GM18951 (cell line): ENCODE data around the gene OR13J1.

ENCODE experiments used
- POLR2A ChIP-seq: IDR thresholded peaks from 4 replicates; pipeline ENCODE4 v1.6.1; 2011; ENCODE audit warnings: mild to moderate bottlenecking; ENCODE audit not compliant: insufficient read length, insufficient read depth; ENCODE audit errors: extremely low read depth
- in situ Hi-C: fragments of 300-500 bp; cut with MboI; formaldehyde crosslinking; loops from one replicate; pipeline ENCODE4 v1.12.0; 2022; ENCODE audit warnings: low sequenced_read_pairs, mixed read lengths, inconsistent platforms; ENCODE audit not compliant: unreplicated experiment

Gene OR13J1

DNA sequence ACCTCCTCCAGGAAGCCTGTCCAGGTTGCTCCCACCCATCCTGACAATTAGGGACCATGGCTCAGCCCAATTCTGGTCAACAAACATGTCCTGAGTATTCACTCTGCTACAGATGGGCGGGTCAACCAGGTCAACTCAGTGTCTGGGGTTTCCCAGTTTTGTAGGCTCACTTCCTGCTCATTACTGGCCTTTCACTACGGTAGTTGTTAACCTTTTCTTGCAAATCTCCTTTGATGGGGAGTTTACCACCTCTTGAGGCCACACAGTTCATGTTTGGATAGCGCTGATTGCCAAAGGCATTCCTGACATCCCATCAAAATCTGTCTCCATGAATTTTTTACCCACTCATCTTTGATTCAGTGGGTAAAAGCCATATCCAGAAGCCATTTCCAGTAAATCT, 27.4 kb downstream of the OR13J1 start:
- in situ Hi-C loops, result no loop called here
- TF ChIP-seq POLR2A, result no peak

DNA sequence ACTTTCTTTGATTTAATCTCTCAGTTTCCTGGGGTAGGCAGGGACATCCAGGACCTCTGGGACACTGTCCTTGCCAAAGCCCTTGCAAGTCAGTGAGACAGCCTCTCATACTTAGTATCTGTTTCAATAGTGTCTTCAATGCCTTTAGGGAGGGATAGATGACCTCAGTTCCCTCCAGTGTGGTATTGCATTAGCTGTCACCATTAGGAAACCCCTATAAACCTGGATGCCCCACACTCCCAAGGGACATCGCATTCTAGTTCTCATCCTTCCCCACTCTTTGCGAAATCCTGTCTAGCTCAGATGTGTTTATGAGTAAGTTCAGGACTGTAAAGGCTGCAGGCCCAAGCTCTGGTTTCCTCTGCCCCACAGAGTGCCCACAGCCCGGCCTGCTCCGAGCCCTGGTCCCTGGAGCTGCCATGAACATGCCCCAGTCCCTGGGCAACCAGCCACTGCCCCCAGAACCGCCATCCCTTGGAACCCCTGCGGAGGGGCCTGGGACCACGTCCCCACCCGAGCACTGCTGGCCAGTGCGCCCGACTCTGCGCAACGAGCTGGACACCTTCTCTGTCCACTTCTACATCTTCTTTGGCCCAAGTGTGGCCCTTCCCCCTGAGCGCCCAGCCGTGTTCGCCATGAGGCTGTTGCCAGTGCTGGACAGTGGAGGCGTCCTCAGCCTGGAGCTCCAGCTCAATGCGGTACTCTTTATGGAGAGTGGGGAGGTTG, 28.0 kb downstream of the OR13J1 start:
- TF ChIP-seq POLR2A, result no peak
- in situ Hi-C loops, result no loop called here

DNA sequence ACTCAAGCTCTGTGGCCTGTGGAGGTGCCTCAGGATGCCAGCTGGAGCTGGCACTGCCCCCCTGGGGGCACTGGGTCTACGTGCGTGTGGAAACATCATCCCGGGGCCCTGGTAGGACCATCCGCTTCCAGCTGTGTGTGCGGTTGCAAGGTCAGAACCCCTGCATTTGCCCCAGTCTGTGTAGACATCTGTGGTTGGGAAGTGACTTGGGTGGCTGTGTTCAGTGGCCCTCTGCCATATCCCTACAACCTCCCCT, 28.6 kb downstream of the OR13J1 start:
- in situ Hi-C loops, result no loop called here
- TF ChIP-seq POLR2A, result no peak

DNA sequence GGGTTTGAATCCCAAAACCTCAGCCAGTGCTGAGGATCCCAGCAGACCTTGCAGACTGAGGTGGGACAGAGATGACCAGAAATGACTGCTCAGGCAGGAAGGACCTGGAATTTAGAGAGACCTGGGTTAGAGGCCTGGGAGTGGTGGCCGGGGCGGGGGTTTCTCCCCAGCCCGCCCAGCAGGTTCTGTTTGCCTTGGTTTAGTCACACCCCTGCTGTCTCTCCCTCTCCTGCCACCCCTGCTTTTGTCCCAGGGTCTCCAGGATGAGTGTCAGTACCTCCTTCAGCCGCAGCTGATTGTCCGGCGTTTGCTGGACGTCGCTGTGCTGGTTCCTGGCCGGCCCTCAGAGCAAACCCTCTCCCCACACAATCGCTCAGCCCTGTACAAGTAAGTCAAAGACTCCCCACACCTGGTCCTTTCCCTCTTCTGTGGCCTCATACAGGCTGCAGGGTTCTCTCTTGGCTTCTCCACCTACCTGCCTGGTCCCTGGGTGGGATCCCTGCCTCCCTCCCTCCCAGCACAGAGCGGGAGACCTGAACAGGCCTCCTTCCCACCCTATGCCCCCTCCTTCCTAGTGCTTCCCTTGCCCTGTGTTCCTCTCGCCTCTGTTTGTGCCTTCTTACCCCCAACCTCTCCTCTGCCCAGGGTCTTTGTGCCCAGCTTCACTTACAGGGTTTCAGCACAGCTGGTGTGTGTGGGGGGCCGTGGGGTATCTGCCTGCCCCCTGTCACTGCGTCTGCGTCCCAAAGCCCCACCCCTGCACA, 29.1 kb downstream of the OR13J1 start:
- TF ChIP-seq POLR2A, result no peak
- in situ Hi-C loops, result no loop called here

DNA sequence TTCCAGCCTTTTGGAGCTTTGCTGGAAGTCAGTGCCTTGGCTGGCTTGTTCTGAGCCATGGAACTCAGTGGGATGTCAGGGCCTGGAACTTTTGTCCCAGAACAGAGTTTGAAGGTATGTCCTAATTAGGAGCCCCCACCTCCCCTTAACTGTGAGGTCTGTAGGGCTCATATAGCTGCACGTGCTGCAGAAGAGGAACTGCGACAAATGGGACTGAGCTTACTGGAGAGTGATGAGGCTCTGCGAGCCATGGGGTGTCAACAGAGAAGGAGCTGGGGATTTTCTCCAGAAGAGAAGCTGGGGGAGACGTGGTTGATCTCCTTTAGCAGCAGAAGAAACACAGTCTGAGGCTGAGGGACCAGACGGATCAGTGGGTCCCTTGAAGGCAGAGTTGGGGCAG, 30.3 kb downstream of the OR13J1 start:
- in situ Hi-C loops, result no loop called here
- TF ChIP-seq POLR2A, result no peak

DNA sequence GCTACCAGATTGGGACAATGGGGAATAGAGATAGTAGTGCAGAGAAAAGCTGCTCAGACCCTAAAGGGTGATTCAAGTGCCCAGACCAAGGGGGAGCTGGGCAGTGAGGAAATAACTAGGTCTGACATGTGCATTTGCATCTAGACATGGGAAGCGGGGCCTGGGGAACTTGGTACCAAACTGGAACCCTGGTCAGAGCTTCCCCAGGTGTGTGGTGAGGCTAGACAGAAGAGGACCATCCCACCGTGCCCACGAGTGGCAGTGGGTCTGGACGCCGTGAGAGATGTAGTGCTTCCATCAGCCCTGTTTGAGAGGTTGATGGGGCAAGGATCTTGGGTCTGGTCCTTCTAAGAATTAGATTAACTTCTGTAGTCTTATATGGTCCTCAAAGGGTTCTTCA, 33.6 kb downstream of the OR13J1 start:
- in situ Hi-C loops, result no loop called here
- no peak for TF ChIP-seq POLR2A

DNA sequence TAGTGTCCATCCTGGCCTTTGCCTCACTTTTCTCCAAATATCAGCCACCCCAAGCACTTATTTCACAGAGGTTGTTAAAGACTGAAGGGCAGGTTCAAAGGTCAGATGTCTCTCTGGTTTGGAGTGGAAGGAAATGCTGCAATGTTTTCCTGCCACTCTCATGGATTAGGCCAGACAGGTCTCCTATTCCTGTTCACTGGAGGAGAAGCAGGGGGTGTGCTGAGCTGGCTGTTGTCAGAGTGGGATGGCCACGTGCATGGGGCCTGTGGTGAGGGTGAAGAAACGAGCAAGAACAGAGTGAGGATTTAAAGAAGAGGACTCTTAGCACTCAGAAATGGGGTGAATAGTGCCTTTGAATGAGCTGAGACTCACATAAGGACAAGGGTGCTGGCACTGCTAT, 34.4 kb downstream of the OR13J1 start:
- no peak for TF ChIP-seq POLR2A

DNA sequence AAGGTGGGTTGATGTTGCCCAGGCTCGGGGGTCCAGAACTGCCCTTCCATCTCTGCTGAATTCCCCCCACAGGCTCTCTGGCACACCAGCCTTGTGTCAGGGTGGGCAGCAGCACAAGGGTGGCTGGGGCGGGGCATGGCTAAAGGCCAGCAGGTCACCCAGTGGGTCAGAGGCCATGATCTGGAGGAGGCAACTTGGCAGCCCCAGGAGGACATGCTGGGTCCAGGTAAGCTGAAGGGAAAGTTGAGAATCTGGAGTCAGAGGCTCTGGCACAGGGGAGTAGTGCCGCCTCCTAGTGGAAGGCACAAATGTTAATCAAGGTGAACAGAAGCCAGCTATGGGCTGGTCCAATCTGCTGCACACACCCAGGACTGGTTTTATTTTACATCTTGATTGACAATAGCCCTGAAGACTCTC, 35.0 kb downstream of the OR13J1 start:
- in situ Hi-C loops, result no loop called here
- no peak for TF ChIP-seq POLR2A

More for the DNA sequence above, 34.4 kb downstream of the OR13J1 start:
- in situ Hi-C loops, result no loop called here

DNA sequence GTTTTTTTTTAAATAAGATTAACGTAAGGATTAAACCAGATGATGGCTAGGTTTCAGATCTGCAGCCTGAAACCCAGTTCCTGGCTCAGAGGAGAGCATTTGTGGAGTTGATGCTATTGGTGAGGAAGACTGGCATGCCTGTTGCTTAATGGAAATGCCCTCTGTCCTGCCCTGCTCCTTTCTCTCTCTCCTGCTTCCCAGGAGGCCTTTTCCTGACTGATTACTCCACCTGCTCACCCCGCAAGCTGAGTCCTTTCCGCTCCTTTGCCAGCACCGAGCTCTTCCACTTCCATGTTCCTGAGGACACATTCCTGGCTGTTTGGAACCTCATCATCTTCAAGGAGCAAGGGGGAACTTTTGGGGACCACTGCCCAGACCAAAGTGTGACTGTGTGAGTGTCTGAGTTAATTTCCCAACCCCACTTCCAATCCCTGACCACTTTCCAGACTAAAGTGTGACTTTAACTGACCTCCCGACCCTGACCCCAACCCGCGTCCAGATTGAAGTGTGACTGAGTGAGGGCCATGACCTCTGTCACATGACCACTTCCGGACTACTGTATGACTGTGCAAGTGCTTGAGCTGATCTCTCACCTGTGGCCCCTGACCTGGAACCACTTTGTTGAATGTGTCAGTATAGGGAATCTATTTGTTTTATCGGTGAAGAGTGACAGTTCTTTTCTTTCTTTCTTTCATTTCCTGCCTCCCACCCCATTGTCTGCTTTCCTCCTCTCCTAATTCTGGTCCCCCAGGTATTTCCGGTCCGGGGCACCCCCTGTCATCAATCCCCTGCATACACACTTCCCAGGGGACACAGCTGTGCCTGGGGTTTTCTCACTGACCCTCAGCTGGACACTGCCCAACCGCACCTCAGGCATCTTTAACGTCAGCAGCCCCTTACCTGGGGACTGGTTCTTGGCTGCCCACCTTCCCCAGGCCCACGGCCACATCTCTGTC, 35.7 kb downstream of the OR13J1 start:
- no peak for TF ChIP-seq POLR2A
- in situ Hi-C loops, result no loop called here

DNA sequence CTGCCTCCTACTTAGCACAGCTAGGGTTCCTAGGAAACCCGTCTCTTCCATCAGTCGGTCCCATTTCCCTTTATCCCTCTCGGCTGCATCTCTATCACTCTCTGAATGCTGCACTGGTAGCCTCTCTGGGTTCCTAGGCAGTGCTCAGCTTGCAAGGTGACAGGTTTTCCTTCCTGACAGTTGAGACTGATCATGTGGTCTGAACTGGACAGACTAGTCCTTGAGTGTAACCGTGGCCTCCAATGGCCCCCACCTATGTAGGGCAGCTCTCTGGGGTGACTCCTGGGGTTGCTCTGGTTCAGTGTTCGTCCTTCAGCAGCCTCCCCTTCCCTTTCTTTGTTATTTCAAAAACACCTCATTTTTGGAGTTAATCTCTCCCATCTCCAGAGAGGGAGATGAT, 37.4 kb downstream of the OR13J1 start:
- in situ Hi-C loops, result no loop called here
- TF ChIP-seq POLR2A, result no peak

DNA sequence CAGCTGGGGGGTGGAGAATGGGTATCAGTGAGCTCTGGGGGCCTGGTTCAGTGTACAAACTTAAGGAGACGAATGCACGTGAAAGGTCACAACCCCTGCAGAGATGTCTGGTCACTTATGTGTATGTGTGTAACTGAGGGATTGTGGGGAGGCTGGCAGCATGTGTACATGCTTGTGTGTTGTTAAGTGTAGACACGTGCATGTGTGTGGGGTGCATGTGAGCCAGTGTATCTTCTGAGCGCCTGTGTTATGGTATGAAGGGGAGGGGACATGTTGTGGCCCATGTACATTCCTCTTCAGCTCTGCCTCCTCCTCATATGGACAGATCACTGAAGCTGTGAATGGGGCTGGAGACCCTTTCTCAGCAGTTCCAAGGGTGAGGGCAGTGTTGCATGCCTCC, 39.2 kb downstream of the OR13J1 start:
- no peak for TF ChIP-seq POLR2A
- in situ Hi-C loops, result no loop called here

DNA sequence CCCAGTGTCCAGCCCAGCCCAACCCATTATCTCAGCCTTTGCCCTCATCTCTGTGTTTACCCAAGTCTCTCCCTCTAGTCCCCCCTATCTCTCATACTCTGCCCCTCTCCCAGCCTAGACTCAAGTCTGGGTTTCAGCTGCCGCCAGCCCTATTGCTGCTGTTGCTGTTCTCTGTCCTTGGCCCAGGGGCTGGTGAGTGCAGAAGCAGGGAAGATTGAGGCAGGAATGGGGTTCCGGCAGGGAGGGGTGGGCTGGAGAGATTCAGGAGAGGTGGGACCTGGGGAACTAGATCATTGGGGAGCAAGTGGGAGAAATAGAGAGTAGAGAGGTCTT, 40.5 kb downstream of the OR13J1 start:
- in situ Hi-C loops, result no loop called here
- no peak for TF ChIP-seq POLR2A

DNA sequence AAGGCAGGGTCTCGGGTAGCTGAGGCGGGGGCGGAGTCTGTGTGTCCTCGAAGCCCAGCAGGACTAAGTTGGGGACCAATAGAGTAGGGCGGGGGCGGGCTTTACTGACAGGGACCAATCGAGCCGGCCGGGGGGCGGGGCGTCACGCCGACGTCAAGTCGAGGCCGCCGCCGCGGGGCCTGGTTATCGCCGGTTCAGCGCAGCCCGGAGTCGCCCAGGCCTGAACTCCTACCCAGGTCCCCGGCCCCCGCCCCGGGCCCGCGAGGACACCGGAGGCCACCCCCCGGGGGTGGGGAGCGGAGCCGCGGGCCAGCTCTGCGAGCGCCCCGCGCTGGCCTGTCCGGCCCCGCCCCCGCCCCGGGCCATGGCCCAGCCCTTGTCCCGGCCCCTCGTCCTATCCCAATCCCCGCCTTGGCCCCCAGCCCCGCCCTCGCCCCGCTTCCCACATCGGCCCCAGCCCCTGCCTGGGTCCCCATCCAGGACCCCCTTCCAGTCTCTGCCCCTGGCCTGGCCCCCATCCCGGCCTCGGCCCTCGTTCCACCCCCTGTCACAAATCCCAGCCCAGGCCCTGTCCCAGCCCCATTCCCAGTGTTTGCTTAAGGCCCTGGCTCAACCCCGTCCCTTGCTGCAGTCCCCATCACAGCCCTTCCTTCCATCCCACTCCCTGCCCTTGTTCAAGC, 41.0 kb downstream of the OR13J1 start, which contains the start of gene TMEM8B:
Gene TMEM8B (plus strand): TSS at position 145 of the 680 bp plus-strand sequence. CDS start 220 bp downstream, at position 365.
- TF ChIP-seq POLR2A, result peak; percentile 51
- in situ Hi-C loops, result no loop called here
